K562 (cell line): ENCODE measurements around the gene SRL. TPM values are rescaled to one million over a fixed set of nuclear protein-coding genes. Genes with fewer than 3 reads are reported as not detected.

Experiments used
- AFF1 ChIP-seq, 2 experiments: fragments of 450-650 bp; IDR thresholded peaks; 2 replicates each; pipeline ENCODE4 v1.6.1; 2018; ENCODE audit warnings: mild to moderate bottlenecking in 2 of 2, low read depth in 1 of 2; ENCODE audit not compliant: partially characterized antibody in 2 of 2
- BRD4 ChIP-seq: fragments of 200-600 bp; sonication (generic); IDR thresholded peaks from 2 replicates; pipeline ENCODE4 v1.6.1; 2017; ENCODE audit warnings: inconsistent platforms
- CBFA2T3 ChIP-seq: fragments of 450-650 bp; IDR thresholded peaks from 2 replicates; pipeline ENCODE4 v1.6.1; 2017
- CTBP1 ChIP-seq: fragments of 450-650 bp; IDR thresholded peaks from 2 replicates; pipeline ENCODE4 v1.6.1; 2016; ENCODE audit warnings: borderline replicate concordance
- FOXP1 ChIP-seq: sonication (generic); formaldehyde crosslinking; IDR thresholded peaks from 2 replicates; pipeline ENCODE4 v1.8.0; 2022; ENCODE audit warnings: mild to moderate bottlenecking, missing genetic modification reagents
- GTF2A2 ChIP-seq: IDR thresholded peaks from 2 replicates; pipeline ENCODE4 v1.6.1; 2016; ENCODE audit warnings: mild to moderate bottlenecking, missing genetic modification characterization, missing compliant biosample characterization
- HSF4 ChIP-seq: fragments of 250-450 bp; sonication (Bioruptor Pico); IDR thresholded peaks from 2 replicates; pipeline ENCODE4 v2.1.2; 2022; ENCODE audit warnings: mild to moderate bottlenecking, moderate library complexity, borderline replicate concordance
- KDM2B ChIP-seq: fragments of 250-450 bp; sonication (Bioruptor Pico); IDR thresholded peaks from 2 replicates; pipeline ENCODE4 v1.8.0; 2021; ENCODE audit warnings: mild to moderate bottlenecking, moderate library complexity
- LEF1 ChIP-seq: fragments of 450-650 bp; IDR thresholded peaks from 2 replicates; pipeline ENCODE4 v1.6.1; 2016; ENCODE audit warnings: mild to moderate bottlenecking
- MAZ ChIP-seq, 2 experiments: fragments of 450-650 bp in 1 of 2; sonication (generic) in 1 of 2; formaldehyde crosslinking; IDR thresholded peaks in 1 of 2; conservative IDR thresholded peaks in 1 of 2; 2 replicates each; pipeline versions ENCODE4 v1.4.0 to v1.5.0; 2020; ENCODE audit warnings: mild to moderate bottlenecking in 1 of 2, missing genetic modification reagents in 1 of 2
- MBD1 ChIP-seq: fragments of 250-450 bp; sonication (Bioruptor Pico); IDR thresholded peaks from 2 replicates; pipeline ENCODE4 v1.8.0; 2022; ENCODE audit warnings: inconsistent platforms
- NFXL1 ChIP-seq: fragments of 450-650 bp; formaldehyde crosslinking; IDR thresholded peaks from 2 replicates; pipeline ENCODE4 v1.4.0; 2021; ENCODE audit warnings: mild to moderate bottlenecking
- NR1H2 ChIP-seq: sonication (generic); formaldehyde crosslinking; IDR thresholded peaks from 2 replicates; pipeline ENCODE4 v1.4.0; 2020; ENCODE audit warnings: mild to moderate bottlenecking, missing genetic modification reagents
- POLR2B ChIP-seq: fragments of 450-650 bp; IDR thresholded peaks from 2 replicates; pipeline ENCODE4 v1.6.1; 2018; ENCODE audit warnings: low read depth; ENCODE audit not compliant: partially characterized antibody
- POLR2H ChIP-seq: IDR thresholded peaks from 2 replicates; pipeline ENCODE4 v1.6.1; 2016; ENCODE audit warnings: missing genetic modification characterization, low read depth, mild to moderate bottlenecking, control low read depth, missing compliant biosample characterization, moderate library complexity
- PURB ChIP-seq: sonication (generic); formaldehyde crosslinking; IDR thresholded peaks from 2 replicates; pipeline ENCODE4 v1.9.0; 2021; ENCODE audit warnings: low read depth, mild to moderate bottlenecking, missing genetic modification reagents
- RBM34 ChIP-seq: fragments of 200-400 bp; formaldehyde crosslinking; IDR thresholded peaks from 2 replicates; pipeline ENCODE4 v1.6.1; 2018; ENCODE audit warnings: low read length, borderline replicate concordance; ENCODE audit not compliant: insufficient read depth
- STAT5A ChIP-seq: IDR thresholded peaks from 2 replicates; pipeline ENCODE4 v1.6.1; 2012; ENCODE audit warnings: low read length, inconsistent platforms, borderline replicate concordance
- TAF7 ChIP-seq: fragments of 450-650 bp; IDR thresholded peaks from 2 replicates; pipeline ENCODE4 v1.6.1; 2016; ENCODE audit warnings: missing genetic modification characterization, missing compliant biosample characterization
- U2AF1 ChIP-seq: fragments of 200-400 bp; formaldehyde crosslinking; optimal IDR thresholded peaks from 2 replicates; pipeline ENCODE3; 2017; ENCODE audit warnings: mild to moderate bottlenecking, low read depth, low read length, moderate library complexity
- XRCC3 ChIP-seq: fragments of 450-650 bp; IDR thresholded peaks from 2 replicates; pipeline ENCODE4 v1.6.1; 2017; ENCODE audit warnings: mild to moderate bottlenecking, moderate library complexity
- ZFP30 ChIP-seq: fragments of 250-450 bp; sonication (Bioruptor Pico); IDR thresholded peaks from 2 replicates; pipeline ENCODE4 v1.8.0; 2022; ENCODE audit warnings: moderate library complexity, mild to moderate bottlenecking, inconsistent platforms, borderline replicate concordance
- ZNF134 ChIP-seq: fragments of 250-450 bp; sonication (Bioruptor Pico); conservative IDR thresholded peaks from 2 replicates; pipeline ENCODE4 v1.4.0; 2020
- polyA plus RNA-seq, 8 experiments: library from polyadenylated mRNA; depleted of rRNA in 4 of 8; stranded (reverse) in 5 of 8; unstranded in 3 of 8; fragments of >200 nt; fragmentation: Nextera tagmentation in 2 of 8; fragmentation: Illumina TruSeq in 1 of 8; extraction: Ambion mirVana in 2 of 8; extraction: Trizol in 1 of 8; gene quantifications; 2 replicates each; pipeline versions ENCODE4 v1.2.1 to v1.2.3, GENCODE V29; 2011 to 2014; ENCODE audit warnings: inconsistent platforms in 1 of 8, missing spikeins in 1 of 8
- total RNA-seq, 7 experiments: library from RNA; depleted of rRNA in 6 of 7; stranded (reverse); fragments of >200 nt in 6 of 7; fragmentation: Illumina TruSeq in 2 of 7; extraction: Trizol in 2 of 7; gene quantifications; 2 replicates each; pipeline versions ENCODE4 v1.2.1 to v1.2.3, GENCODE V29; 2011 to 2021; ENCODE audit warnings: low replicate concordance in 1 of 7

The SRL gene
- total and polyA plus RNA-seq, 9 of the 15 experiments (the other 6 are each of a cell fraction or from before 2014, with no cell fraction given) = 0.01 TPM; not detected in 8

GRCh38 chr16:4244254-4245076, 2.6 kb upstream of the SRL start (continued):
- TF ChIP-seq PURB (CRISPR knock-in tag) = no peak
- TF ChIP-seq HSF4 (CRISPR knock-in tag) = peak; percentile 75; the same call in 1 of the 2 replicates
- TF ChIP-seq ZNF134 = no peak
- TF ChIP-seq NFXL1 (CRISPR knock-in tag) = no peak
- no peak for TF ChIP-seq KDM2B
- TF ChIP-seq XRCC3 = no peak
- TF ChIP-seq CTBP1 = peak; percentile 39; the same call in 1 of the 2 replicates
- no peak for TF ChIP-seq FOXP1 (CRISPR knock-in tag)
- TF ChIP-seq MAZ (CRISPR knock-in tag; conservative IDR thresholded peaks at IDR 0.05 in 1 of 2, IDR thresholded peaks at IDR 0.05 in 1 of 2) = no peak
- no peak; the same call in 1 of the 2 replicates for TF ChIP-seq POLR2H (tag)
- TF ChIP-seq STAT5A = no peak
- TF ChIP-seq NR1H2 = no peak
- no peak for TF ChIP-seq RBM34
- no peak for TF ChIP-seq ZFP30 (CRISPR knock-in tag)
- TF ChIP-seq POLR2B = peak; percentile 82
- TF ChIP-seq TAF7 (tag) = 0 out of 2 replicates have a peak, but pooled peaks have one; percentile 29
- no peak for TF ChIP-seq GTF2A2 (tag)
- no peak for TF ChIP-seq AFF1 (IDR thresholded peaks at IDR 0.05; ENCODE audit: low read depth in 1 of 2, partially characterized antibody in 2 of 2)
- no peak for TF ChIP-seq CBFA2T3
- TF ChIP-seq MBD1 (CRISPR knock-in tag) = no peak
- no peak for TF ChIP-seq BRD4
- TF ChIP-seq U2AF1 = no peak
- 0 out of 2 replicates have a peak, but pooled peaks have one; percentile 41 for TF ChIP-seq LEF1
